ENCODE data around the gene OR52I1.

OR52I1 gene

DNA sequence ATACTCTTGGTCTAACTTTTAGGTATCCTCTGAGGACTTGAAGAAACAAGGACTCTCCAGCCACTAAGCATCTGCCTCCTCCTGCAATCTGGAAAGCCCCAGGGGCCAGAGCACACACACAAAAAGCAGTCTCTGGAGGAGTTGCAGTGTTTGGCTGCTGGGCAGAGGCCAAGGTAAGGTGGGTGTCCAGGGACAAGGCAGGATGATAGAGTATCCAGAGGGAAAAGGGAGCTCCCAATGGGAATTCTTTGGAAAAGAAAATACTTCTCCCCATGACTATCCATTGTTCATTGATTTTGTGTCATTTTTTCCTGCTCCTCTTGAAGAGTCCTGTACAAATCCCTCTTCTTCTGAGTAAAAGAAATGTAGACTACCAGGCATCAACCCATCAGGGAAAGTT lies 12.4 kb upstream of the OR52I1 start, which contains the start of gene OR52I2:
Gene OR52I2, plus strand, starts transcription at position 301 of the 400 bp plus-strand sequence.
- DNase-seq (ENCODE audit: low spot score in 2 of 2) (no peak), ATAC-seq (replicated peaks; ENCODE audit: extremely low read depth, poor library complexity, severe bottlenecking) (no peak)
- Mint-ChIP-seq H3K36me3 (ENCODE audit: insufficient read depth) (no peaks in the 10 kb centered on the region), H3K9me3 (no peaks in the 10 kb centered on the region), H3K4me1 (no peaks in the 10 kb centered on the region), H3K27me3 (peaks cover 82% of the 10 kb centered on the region), H3K27ac (ENCODE audit: low read depth) (no peak within 1 kb of the TSS), H3K4me3 (no peak within 1 kb of the TSS)

DNA sequence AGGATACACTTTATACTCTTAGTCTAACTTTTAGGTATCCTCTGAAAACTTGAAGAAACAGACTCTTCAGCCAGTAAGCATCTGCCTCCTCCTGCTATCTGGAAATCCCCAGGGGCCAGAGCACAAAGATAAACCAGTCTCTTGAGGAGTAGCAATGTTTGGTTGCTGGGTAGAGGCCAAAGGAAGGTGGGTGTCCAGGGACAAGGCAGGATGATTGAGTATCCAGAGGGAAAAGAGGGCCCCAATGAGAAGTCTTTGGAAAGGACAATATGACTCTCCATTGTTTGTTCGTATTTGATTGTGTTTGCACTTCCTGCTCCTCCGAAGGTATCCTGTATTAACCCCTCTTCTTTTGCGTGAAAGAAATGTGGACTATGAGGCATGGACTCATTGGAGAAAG lies 4.8 kb upstream of the OR52I1 start:
- peaks cover 25% of the 10 kb centered on the region for H3K27me3 Mint-ChIP-seq
- ATAC-seq (replicated peaks; ENCODE audit: extremely low read depth, poor library complexity, severe bottlenecking) = no peak
- H3K4me1 Mint-ChIP-seq = no peaks in the 10 kb centered on the region
- H3K27ac Mint-ChIP-seq (ENCODE audit: low read depth) = no peak overlapping the region
- no peaks in the 10 kb centered on the region for H3K36me3 Mint-ChIP-seq (ENCODE audit: insufficient read depth)
- H3K9me3 Mint-ChIP-seq = no peaks in the 10 kb centered on the region
- no peak for DNase-seq (ENCODE audit: low spot score in 2 of 2)
- H3K4me3 Mint-ChIP-seq = no peak overlapping the region

DNA sequence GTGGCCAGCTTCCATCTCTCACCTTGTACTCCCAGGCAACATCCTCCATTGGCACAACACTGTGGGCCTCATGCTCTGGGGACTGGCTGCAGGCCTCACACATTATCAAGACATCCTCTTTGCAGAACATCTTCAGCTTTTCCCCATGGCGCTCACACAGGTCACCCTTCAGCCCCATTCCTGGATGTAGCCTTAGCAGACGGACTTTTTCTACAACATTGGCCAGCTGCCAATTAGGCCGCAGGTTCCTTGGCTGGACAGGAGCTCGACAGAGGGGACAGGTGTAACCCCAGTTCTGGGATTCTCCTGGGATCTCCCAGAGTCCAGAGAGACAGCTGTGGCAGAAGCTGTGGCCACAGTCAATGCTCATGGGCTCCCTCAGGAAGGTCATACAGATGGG lies 11.2 kb downstream of the OR52I1 start:
- DNase-seq (ENCODE audit: low spot score in 2 of 2) (no peak), ATAC-seq (replicated peaks; ENCODE audit: extremely low read depth, poor library complexity, severe bottlenecking) (no peak)
- no peak overlapping the region for H3K4me3 Mint-ChIP-seq
- H3K27ac Mint-ChIP-seq (ENCODE audit: low read depth) = no peak overlapping the region
- H3K4me1 Mint-ChIP-seq = peaks cover 62% of the 10 kb centered on the region
- no peaks in the 10 kb centered on the region for H3K27me3 Mint-ChIP-seq
- peaks cover 29% of the 10 kb centered on the region for H3K36me3 Mint-ChIP-seq (ENCODE audit: insufficient read depth)
- H3K9me3 Mint-ChIP-seq = no peaks in the 10 kb centered on the region

DNA sequence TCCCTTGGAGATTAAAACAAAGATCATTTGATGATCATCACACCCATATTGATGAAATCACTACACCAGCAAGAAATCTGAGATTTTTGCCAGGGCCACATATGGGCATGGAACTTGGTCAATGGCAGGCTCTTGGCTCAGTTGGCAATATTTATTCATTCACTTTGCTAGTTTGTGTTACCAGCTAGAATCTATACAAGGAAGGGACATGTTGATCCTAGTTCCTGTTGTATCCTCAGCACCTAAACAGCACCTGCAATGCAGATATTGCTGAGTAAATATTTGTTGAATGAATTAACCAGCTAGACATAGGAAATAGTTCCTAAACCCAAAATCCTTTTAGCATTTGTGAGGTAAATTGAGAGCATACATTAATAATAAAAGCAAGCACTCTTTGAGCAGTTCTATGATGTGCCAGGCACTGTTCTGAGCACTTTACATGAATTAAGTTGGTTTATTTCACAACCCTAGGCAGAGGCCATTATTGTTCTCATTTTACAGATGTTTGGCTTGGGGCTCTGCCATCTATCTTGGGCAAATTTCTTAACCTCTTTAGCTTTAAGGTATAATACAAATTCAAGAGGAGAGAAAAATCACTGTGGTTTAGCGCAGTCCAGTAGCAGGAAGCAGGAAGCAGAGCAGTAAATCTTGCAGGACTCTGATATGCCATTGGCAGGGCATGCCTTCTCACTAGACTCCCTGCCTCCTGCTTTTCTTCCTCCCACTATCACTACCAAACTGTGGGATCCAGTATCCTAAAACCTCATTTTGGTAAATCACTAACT lies 12.6 kb downstream of the OR52I1 start:
- peak overlapping the region; percentile 93 for H3K4me3 Mint-ChIP-seq
- no peak overlapping the region for H3K27ac Mint-ChIP-seq (ENCODE audit: low read depth)
- no peak for DNase-seq (ENCODE audit: low spot score in 2 of 2)
- H3K4me1 Mint-ChIP-seq = peaks cover 69% of the 10 kb centered on the region
- no peak for ATAC-seq (replicated peaks; ENCODE audit: extremely low read depth, poor library complexity, severe bottlenecking)
- H3K27me3 Mint-ChIP-seq = no peaks in the 10 kb centered on the region
- no peaks in the 10 kb centered on the region for H3K9me3 Mint-ChIP-seq
- peaks cover 26% of the 10 kb centered on the region for H3K36me3 Mint-ChIP-seq (ENCODE audit: insufficient read depth)

DNA sequence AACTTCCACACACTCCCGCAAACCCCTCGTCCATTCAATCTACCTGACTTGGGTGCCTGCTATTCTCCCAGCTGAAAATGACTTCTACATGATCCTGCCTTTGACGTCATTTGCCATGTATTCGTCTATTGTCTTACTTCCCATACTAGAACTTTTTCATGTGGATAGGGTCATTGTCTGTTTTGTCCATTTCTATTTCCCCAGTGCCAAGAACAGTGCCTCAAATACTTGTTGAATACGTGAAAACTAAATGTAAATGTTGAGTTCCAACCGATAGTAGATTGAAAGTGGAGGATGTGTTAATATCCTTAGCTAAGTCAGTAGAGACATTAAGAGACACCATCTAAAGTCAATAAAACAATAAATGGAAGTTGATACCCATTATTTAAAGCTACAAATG lies 13.3 kb downstream of the OR52I1 start:
- Mint-ChIP-seq H3K27me3 (no peaks in the 10 kb centered on the region), H3K36me3 (ENCODE audit: insufficient read depth) (peaks cover 25% of the 10 kb centered on the region), H3K27ac (ENCODE audit: low read depth) (peak overlapping the region; percentile 87), H3K4me3 (peak overlapping the region; percentile 93), H3K9me3 (no peaks in the 10 kb centered on the region), H3K4me1 (peaks cover 69% of the 10 kb centered on the region)
- DNase-seq (ENCODE audit: low spot score in 2 of 2) = no peak
- ATAC-seq (replicated peaks; ENCODE audit: extremely low read depth, poor library complexity, severe bottlenecking) = no peak

DNA sequence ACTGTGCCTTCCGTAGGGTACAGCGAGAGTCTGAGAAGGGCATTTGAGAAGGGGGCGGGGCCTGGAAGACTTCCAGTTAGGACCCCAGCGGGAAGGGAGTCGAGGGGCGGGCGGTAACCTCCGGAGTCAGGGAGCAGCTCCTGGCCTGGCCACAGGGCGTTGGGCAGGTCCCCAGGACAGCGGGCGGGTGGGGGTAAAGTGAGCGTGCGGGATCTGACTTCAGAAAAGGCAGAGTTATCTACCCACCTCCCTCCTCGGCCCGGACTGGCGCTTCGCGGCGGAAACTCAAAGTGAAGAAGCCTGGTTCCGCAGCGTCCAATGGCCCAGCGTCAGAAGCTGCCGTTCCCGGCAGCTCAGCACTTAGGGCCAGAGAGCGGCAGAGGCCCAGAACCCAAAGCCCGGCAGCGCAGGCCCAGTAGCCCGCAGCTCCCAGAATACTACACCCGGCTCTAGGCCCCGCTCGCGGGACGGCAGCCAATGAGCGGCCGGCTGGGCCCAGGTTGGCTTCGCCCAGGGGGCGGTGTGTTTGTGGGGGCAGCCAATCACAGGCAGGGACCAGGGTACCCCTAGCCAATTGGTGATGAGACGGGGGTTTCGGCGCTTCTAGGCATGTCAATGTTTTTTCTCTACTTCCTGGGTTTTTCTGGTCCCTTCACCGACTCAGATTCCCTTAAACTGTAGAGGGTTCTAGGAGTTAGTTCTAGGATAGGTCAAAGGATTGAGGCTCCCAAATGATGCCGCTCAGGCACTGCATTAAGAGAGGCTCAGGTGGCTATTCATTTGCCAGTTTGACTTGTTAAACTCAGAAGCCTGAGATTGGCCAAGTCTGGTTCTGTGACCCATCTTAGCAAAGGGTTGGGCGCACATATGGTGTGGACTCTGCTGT lies 14.2 kb downstream of the OR52I1 start, which contains the start of gene TRIM68:
Gene TRIM68, minus strand, starts transcription at position 451 of the 886 bp plus-strand sequence. CDS start 2,727 bp downstream, outside the sequence.
- peak; percentile 85 to 92 for DNase-seq (ENCODE audit: low spot score in 2 of 2)
- H3K9me3 Mint-ChIP-seq = no peaks in the 10 kb centered on the region
- H3K27me3 Mint-ChIP-seq = no peaks in the 10 kb centered on the region
- peaks cover 20% of the 10 kb centered on the region for H3K36me3 Mint-ChIP-seq (ENCODE audit: insufficient read depth)
- H3K27ac Mint-ChIP-seq (ENCODE audit: low read depth) = peak within 1 kb of the TSS; percentile 87
- ATAC-seq (replicated peaks; ENCODE audit: extremely low read depth, poor library complexity, severe bottlenecking) = peak; percentile 100
- H3K4me3 Mint-ChIP-seq = peak within 1 kb of the TSS; percentile 93
- peaks cover 68% of the 10 kb centered on the region for H3K4me1 Mint-ChIP-seq

DNA sequence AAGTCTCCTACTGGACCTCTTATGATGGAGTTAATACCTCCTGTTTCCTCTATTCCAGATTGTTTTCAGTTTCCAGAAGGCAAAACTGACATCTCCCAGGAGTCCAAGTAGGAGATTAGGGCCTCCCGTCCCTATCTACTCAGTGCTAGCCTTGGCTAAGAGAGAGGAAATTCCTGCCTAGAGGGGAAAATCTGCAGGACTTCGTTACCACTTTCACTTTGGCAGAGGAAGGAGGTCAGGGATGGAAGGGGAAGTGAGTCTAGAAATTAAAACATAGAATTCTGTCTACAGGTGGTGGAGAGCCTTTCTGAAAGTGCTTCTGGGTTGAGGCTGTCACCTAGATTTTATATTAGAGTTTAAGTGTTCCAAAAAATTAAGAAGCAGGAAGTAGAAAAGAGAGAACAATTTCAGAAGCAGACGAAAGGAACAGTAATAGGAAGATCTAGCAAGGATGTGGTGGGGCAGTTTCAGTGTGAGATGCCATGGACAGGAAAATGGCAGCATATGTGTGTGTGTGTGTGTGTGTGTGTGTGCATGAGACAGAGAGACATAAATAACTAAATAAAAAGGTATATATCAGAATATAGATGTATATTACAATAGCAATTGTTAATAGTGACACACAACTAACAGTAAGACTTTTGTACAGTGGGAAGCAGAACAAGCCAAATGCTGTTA lies 16.6 kb downstream of the OR52I1 start:
- Mint-ChIP-seq H3K36me3 (ENCODE audit: insufficient read depth) (peaks cover 9% of the 10 kb centered on the region), H3K4me3 (peak overlapping the region; percentile 73), H3K27me3 (peaks cover 10% of the 10 kb centered on the region), H3K9me3 (no peaks in the 10 kb centered on the region), H3K27ac (ENCODE audit: low read depth) (peak overlapping the region; percentile 87), H3K4me1 (peaks cover 45% of the 10 kb centered on the region)
- no peak for ATAC-seq (replicated peaks; ENCODE audit: extremely low read depth, poor library complexity, severe bottlenecking)
- DNase-seq (ENCODE audit: low spot score in 2 of 2) = no peak

DNA sequence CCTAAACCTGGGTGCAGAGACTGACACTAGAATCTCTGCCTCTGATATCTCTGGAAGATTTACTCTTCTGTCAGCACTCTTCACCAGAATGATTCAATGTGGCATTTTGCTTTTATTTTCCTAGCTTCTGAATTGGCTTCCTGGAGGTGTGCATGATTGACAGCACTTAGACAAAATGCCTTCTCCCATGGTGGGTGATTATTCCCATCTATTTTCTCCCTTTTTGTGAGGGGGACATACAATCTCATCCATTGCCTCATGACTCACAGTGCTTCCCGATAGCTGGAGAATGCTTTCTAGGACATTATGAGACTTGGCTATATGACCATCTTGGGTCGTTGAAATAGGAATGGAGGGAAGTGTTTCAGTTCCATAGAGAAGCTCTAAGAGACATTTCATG lies 18.1 kb downstream of the OR52I1 start:
- H3K27ac Mint-ChIP-seq (ENCODE audit: low read depth) = no peak overlapping the region
- H3K36me3 Mint-ChIP-seq (ENCODE audit: insufficient read depth) = peaks cover 9% of the 10 kb centered on the region
- H3K27me3 Mint-ChIP-seq = peaks cover 11% of the 10 kb centered on the region

DNA sequence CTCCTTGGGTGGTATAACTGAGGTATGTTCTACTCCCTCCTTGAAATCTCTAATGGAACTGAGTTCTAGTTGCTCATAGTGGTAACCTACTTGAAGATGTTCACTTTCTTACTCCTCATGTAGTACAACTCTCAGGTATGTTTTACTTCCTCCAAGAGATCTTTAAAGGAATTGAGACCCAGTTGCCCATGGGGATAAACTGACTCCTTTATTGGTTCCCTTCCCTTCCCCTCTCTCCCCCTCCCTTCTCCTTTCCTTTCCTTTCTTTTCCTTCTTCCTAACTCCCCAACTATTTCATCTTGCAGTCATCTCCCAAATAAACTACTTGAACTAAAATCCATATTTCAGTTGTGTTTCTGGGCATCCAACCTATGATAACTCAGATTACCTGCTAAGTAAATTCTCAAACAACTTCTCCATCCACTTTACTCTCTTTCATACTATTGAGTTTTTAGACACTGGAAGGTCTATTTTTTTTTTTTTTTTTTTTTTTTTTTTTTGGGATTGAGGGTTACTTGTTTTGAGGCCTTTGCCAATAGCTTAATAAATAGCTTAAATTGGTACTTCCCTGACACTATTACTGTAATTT lies 22.1 kb downstream of the OR52I1 start:
- Mint-ChIP-seq H3K4me3 (no peak overlapping the region), H3K36me3 (ENCODE audit: insufficient read depth) (peaks cover 3% of the 10 kb centered on the region), H3K9me3 (no peaks in the 10 kb centered on the region), H3K27me3 (peaks cover 28% of the 10 kb centered on the region), H3K27ac (ENCODE audit: low read depth) (no peak overlapping the region), H3K4me1 (no peaks in the 10 kb centered on the region)
- ATAC-seq (replicated peaks; ENCODE audit: extremely low read depth, poor library complexity, severe bottlenecking) (no peak), DNase-seq (ENCODE audit: low spot score in 2 of 2) (no peak)

More for the DNA sequence above, 18.1 kb downstream of the OR52I1 start:
- no peak for ATAC-seq (replicated peaks; ENCODE audit: extremely low read depth, poor library complexity, severe bottlenecking)
- DNase-seq (ENCODE audit: low spot score in 2 of 2) = no peak
- H3K4me3 Mint-ChIP-seq = no peak overlapping the region
- H3K9me3 Mint-ChIP-seq = no peaks in the 10 kb centered on the region
- peaks cover 30% of the 10 kb centered on the region for H3K4me1 Mint-ChIP-seq

DNA sequence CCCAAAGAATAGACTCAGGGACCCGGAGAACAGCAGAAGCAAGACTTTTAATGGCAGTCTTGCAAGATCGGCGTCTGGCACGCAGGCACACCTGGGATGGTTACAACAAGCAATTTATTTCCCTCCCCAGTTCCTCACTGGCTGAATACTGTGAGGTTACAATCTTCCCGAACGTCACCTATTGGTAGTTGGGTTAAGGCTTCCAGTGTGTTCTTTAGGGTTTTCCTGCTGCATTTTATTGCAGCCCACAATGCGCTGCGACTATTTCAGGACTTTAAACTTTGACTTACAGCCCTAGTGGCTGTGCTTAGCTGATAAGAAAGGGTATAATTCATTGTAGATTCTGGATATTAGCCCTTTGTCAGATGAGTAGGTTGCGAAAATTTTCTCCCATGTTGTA lies 25.7 kb downstream of the OR52I1 start:
- H3K4me3 Mint-ChIP-seq = no peak overlapping the region
- peaks cover 33% of the 10 kb centered on the region for H3K27me3 Mint-ChIP-seq
- H3K36me3 Mint-ChIP-seq (ENCODE audit: insufficient read depth) = peaks cover 4% of the 10 kb centered on the region
- no peak overlapping the region for H3K27ac Mint-ChIP-seq (ENCODE audit: low read depth)
- ATAC-seq (replicated peaks; ENCODE audit: extremely low read depth, poor library complexity, severe bottlenecking) = no peak
- H3K4me1 Mint-ChIP-seq = no peaks in the 10 kb centered on the region
- no peaks in the 10 kb centered on the region for H3K9me3 Mint-ChIP-seq
- DNase-seq (ENCODE audit: low spot score in 2 of 2) = no peak

DNA sequence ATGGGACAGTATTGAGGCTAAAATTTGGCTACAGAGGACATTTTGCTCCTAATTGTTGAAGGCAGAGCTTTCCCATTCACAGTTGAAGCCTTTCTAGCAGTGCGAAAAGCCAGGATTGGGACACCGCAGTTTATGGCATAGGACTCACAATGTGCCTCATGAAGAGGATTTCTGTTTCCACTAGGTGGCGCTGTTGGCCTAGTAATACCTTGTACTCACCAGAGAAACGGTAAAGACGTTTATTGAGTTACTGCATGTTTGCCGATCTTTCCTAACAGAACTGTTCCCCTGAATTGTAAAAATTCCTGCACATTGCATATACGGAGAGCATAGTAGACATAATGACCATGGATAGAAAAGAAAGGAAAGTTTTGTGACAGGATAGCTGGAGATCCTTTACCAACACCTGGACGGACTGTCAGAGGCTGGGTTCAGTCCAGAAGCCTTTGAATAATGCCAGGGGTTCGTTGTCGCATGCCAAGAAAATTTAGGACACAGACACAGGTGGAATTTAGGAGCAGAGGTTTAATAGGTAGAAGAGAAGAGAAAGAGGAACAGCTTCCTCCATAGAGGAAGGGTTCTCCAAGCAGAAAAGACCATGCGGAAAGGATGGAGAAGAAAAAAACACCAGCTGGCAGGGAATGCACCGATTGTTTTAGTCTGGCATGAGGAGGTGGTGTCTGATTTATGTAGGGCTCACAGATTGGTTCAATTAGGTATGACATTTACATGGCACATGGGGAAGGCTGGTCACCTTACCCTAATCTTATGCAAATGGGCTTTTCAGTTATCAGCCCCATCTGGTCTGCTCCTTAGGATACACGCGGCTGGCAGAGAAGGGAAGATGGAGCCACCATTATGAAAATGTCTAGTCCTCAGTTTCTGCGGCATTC lies 32.6 kb downstream of the OR52I1 start:
- Mint-ChIP-seq H3K36me3 (ENCODE audit: insufficient read depth) (peaks cover 1% of the 10 kb centered on the region), H3K27ac (ENCODE audit: low read depth) (no peak overlapping the region), H3K9me3 (peaks cover 9% of the 10 kb centered on the region), H3K27me3 (peaks cover 59% of the 10 kb centered on the region), H3K4me1 (no peaks in the 10 kb centered on the region), H3K4me3 (no peak overlapping the region)
- DNase-seq (ENCODE audit: low spot score in 2 of 2) = peak in 1 of 2 donors; percentile 21
- no peak for ATAC-seq (replicated peaks; ENCODE audit: extremely low read depth, poor library complexity, severe bottlenecking)

Data from central memory CD8-positive, alpha-beta T cell (primary cell).